ACC112 (cell line): ENCODE measurements around the gene CACNA2D2.

Source experiments
- H2AFZ ChIP-seq: fragments of 200-600 bp; sonication (generic); one replicate; pipeline ENCODE4 v1.6.0; 2017; ENCODE audit warnings: antibody characterized with exemption, low read length; ENCODE audit not compliant: unreplicated experiment
- H3K27ac ChIP-seq: fragments of 200-600 bp; sonication (generic); 2 replicates; pipeline ENCODE4 v1.5.1; 2014; ENCODE audit warnings: low read depth, mild to moderate bottlenecking, antibody characterized with exemption, low read length, moderate library complexity
- H3K27me3 ChIP-seq: fragments of 200-600 bp; sonication (generic); 2 replicates; pipeline ENCODE4 v1.6.1; 2014; ENCODE audit warnings: mild to moderate bottlenecking, antibody characterized with exemption, low read length, moderate library complexity, mixed read lengths; ENCODE audit not compliant: insufficient read depth
- H3K36me3 ChIP-seq: fragments of 200-600 bp; sonication (generic); 2 replicates; pipeline ENCODE4 v1.6.1; 2016; ENCODE audit warnings: mild to moderate bottlenecking, antibody characterized with exemption, low read length, moderate library complexity, mixed read lengths; ENCODE audit not compliant: insufficient read depth
- H3K4me1 ChIP-seq: fragments of 200-600 bp; sonication (generic); one replicate; pipeline ENCODE4 v1.6.1; 2016; ENCODE audit warnings: low read length, mixed read lengths; ENCODE audit not compliant: insufficient read depth, unreplicated experiment, control insufficient read depth
- H3K4me3 ChIP-seq: fragments of 200-600 bp; sonication (generic); 2 replicates; pipeline ENCODE4 v1.5.1; 2014; ENCODE audit warnings: mild to moderate bottlenecking, low read depth, low read length
- H3K79me2 ChIP-seq: fragments of 200-600 bp; sonication (generic); one replicate; pipeline ENCODE4 v1.6.0; 2016; ENCODE audit warnings: low read length; ENCODE audit not compliant: control insufficient read depth, unreplicated experiment, insufficient read depth

CACNA2D2 gene

GRCh38 chr3:50503504-50504342, at the start of gene CACNA2D2:
CACNA2D2 (minus strand) TSS chr3:50503634; CDS start chr3:50503423, 211 bp downstream.
- peak within 1 kb of the TSS; percentile 63 for H3K4me3 ChIP-seq
- no peak within 1 kb of the TSS for H2AFZ ChIP-seq
- no peaks in the 10 kb centered on the region for H3K36me3 ChIP-seq
- H3K27me3 ChIP-seq: peaks cover 81% of the 10 kb centered on the region
- H3K79me2 ChIP-seq: no peaks in the 10 kb centered on the region
- no peak within 1 kb of the TSS for H3K27ac ChIP-seq
- no peaks in the 10 kb centered on the region for H3K4me1 ChIP-seq

- no peak overlapping the region for H3K27ac ChIP-seq
- H3K4me1 ChIP-seq: no peaks in the 10 kb centered on the region
- no peaks in the 10 kb centered on the region for H3K36me3 ChIP-seq
- no peak overlapping the region for H2AFZ ChIP-seq
- no peak overlapping the region for H3K4me3 ChIP-seq
- H3K27me3 ChIP-seq: peaks cover 3% of the 10 kb centered on the region; the same call in 1 of the 2 replicates
- H3K79me2 ChIP-seq: no peaks in the 10 kb centered on the region
These were observed 49.2 kb upstream of the CACNA2D2 start for GRCh38 chr3:50552598-50552997.

DNA sequence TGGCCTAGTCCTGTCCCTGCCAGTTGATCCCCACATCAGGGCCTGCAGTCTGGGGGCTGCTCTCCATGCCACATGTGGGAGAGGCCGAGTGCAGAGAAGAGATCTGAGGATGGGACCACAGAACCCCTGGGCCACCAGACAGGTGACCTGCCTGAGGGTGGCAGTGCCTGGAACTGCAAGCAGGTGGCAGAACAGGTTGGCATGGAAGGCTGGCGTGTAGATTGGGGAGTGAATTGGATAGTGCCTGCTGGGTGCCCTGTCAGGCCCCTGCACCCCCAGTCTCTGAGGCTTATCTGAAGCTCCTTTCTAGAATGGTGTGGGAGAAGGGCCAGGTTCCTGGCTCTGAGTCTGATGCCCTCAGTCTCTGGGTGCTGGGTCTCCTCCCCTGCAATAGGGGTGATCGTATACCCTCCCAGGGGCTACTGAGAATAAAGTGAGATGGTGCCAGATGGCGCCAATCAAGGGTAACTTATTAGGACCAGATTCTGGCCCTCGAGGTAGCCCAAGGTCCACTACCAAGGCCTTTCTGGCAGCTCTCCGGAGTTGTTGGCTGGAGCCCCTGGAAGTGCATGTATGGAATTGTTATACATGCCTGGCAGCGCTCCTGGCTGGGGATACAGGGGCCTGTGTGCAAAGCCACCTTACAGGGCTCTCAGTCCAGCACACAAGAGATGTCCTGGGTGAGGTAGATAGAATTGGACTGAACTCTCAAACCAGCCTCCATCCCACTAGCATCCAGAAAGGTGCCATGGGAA, 48.4 kb upstream of the CACNA2D2 start:
- no peak overlapping the region for H2AFZ ChIP-seq
- no peaks in the 10 kb centered on the region for H3K79me2 ChIP-seq
- no peak overlapping the region for H3K4me3 ChIP-seq
- no peak overlapping the region for H3K27ac ChIP-seq
- H3K4me1 ChIP-seq: no peaks in the 10 kb centered on the region
- H3K27me3 ChIP-seq: peaks cover 3% of the 10 kb centered on the region; the same call in 1 of the 2 replicates
- H3K36me3 ChIP-seq: no peaks in the 10 kb centered on the region

GRCh38 chr3:50551054-50551659, 47.7 kb upstream of the CACNA2D2 start:
- Histone ChIP-seq H3K27me3 (peaks cover 3% of the 10 kb centered on the region; the same call in 1 of the 2 replicates), H3K36me3 (no peaks in the 10 kb centered on the region), H3K27ac (no peak overlapping the region), H3K4me3 (no peak overlapping the region), H3K79me2 (no peaks in the 10 kb centered on the region), H3K4me1 (no peaks in the 10 kb centered on the region), H2AFZ (no peak overlapping the region)

- Histone ChIP-seq H3K27ac (no peak overlapping the region), H3K4me3 (no peak overlapping the region), H3K36me3 (no peaks in the 10 kb centered on the region), H3K27me3 (peaks cover 3% of the 10 kb centered on the region; the same call in 1 of the 2 replicates), H3K79me2 (no peaks in the 10 kb centered on the region), H3K4me1 (no peaks in the 10 kb centered on the region), H2AFZ (no peak overlapping the region)
These were observed 46.8 kb upstream of the CACNA2D2 start for GRCh38 chr3:50550079-50550736.

DNA sequence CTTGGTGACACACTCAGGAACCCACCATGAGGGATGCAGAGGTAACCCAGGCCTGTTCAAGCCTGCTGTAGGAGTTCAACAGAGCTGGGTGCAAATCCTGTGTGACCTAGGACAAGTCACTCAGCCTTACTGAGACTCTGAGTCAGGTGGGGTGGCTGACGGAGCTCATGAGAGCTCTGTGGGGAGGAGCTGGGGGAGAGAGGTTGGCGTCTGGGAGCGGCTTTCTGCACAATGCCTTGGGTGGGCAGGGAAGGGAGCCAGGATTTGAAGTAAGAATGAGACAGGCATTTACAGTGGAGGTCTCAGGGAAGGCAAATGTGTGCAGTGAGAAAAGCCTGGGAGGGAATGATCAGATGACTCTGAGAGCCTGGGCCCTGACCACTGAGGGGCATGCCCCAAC, 45.8 kb upstream of the CACNA2D2 start:
- H3K79me2 ChIP-seq: no peaks in the 10 kb centered on the region
- H3K4me3 ChIP-seq: no peak overlapping the region
- no peak overlapping the region for H3K27ac ChIP-seq
- no peaks in the 10 kb centered on the region for H3K4me1 ChIP-seq
- peaks cover 3% of the 10 kb centered on the region; the same call in 1 of the 2 replicates for H3K27me3 ChIP-seq
- H3K36me3 ChIP-seq: no peaks in the 10 kb centered on the region
- no peak overlapping the region for H2AFZ ChIP-seq

DNA sequence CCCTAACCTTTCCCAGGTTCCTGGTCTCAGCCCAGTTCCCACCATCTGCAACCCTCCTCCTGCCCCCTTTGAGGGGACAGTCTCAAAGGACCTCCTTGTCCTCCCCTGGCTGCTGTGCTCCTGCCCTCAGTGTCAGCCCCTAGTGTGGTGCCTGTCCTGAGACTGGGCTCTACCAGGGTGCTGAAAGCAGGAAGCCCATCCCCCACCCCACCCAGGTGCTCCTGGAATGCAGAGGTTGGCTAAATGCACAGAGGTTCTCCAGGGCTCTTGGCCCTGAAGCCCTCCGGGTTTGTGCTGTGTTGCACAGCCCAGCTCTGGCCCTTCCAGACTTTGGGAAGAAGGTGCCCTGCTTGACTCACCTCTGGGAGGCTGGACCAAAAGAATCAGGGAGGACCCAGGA, 42.3 kb upstream of the CACNA2D2 start:
- no peaks in the 10 kb centered on the region for H3K79me2 ChIP-seq
- no peaks in the 10 kb centered on the region for H3K27me3 ChIP-seq
- H2AFZ ChIP-seq: no peak overlapping the region
- no peak overlapping the region for H3K27ac ChIP-seq
- H3K4me3 ChIP-seq: no peak overlapping the region
- no peaks in the 10 kb centered on the region for H3K36me3 ChIP-seq
- H3K4me1 ChIP-seq: no peaks in the 10 kb centered on the region

DNA sequence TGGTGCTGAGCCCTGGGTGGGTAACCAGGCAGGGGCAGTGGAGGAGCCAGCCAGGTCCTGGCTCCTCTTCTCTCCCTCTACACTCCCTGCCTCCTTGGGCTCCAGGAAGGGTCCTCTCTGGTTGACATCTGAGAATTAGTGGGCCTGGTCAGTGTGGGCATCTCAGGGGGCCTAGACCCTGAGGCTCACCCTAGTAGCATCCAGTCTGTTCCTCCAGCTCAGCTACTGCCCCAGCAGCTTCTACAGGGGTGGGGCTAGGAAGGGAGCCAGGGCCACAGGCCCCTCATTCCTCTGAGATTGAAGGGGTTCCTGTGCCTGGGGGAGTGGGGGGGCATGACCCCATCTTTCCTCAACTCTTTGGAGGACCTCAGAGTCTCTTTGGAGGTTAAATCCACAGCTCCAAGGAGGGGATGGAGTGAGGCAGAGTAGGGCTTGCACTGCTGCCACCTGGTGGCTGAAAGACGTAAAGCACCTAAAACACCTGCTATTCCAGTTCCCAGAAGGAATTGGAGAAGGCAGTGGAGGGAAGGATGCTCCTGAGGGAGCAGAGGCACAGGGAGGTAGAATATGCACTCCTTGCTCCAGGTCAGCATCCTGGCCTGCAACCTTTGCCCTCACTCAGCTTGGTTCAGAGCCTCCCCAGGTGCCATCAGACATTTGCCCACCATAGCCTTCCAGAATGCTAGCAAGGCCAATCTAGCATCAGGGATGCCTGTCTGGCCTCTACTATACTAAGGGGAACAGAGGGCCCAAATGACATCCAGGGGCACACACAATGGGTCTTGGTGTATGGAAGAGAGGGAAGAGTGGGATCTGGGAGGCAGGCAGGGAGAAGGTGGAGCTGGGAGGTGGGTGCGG, 39.0 kb upstream of the CACNA2D2 start:
- Histone ChIP-seq H3K4me3 (no peak overlapping the region), H2AFZ (no peak overlapping the region), H3K36me3 (no peaks in the 10 kb centered on the region), H3K27me3 (peaks cover 24% of the 10 kb centered on the region), H3K4me1 (no peaks in the 10 kb centered on the region), H3K27ac (no peak overlapping the region), H3K79me2 (no peaks in the 10 kb centered on the region)

GRCh38 chr3:50539356-50540286, 36.2 kb upstream of the CACNA2D2 start:
- Histone ChIP-seq H3K79me2 (no peaks in the 10 kb centered on the region), H3K27ac (no peak overlapping the region), H2AFZ (no peak overlapping the region), H3K36me3 (no peaks in the 10 kb centered on the region), H3K4me3 (no peak overlapping the region), H3K4me1 (no peaks in the 10 kb centered on the region), H3K27me3 (peaks cover 42% of the 10 kb centered on the region)
